Cardiac fibroblast (primary cell): ENCODE measurements around the gene DEFB128.
"Not testable (repeated sequence)": the region's sequence is repeated elsewhere in the genome, so short reads cannot be mapped to it uniquely, and the experiment has no call there.

Experiments used
- DNase-seq, 2 donors: peaks; one replicate each; pipeline versions ENCODE4 v3.0.0 to v3.0.0-alpha.2; 2010; ENCODE audit warnings: low read depth in 2 of 2
- H3K4me3 ChIP-seq, 2 donors: replicated peaks in 1 of 2; 1 replicate in 1 of 2; 2 replicates in 1 of 2; pipeline ENCODE4 v1.5.1; 2011; ENCODE audit warnings: low read depth in 2 of 2, low read length in 2 of 2, mild to moderate bottlenecking in 2 of 2, moderate library complexity in 1 of 2
- TF ChIP-seq, protein P1 (sequence below): IDR thresholded peaks from one replicate; pipeline ENCODE4 v1.5.1; 2011; ENCODE audit warnings: low read depth, mild to moderate bottlenecking, low read length, inconsistent platforms

Gene DEFB128

DNA sequence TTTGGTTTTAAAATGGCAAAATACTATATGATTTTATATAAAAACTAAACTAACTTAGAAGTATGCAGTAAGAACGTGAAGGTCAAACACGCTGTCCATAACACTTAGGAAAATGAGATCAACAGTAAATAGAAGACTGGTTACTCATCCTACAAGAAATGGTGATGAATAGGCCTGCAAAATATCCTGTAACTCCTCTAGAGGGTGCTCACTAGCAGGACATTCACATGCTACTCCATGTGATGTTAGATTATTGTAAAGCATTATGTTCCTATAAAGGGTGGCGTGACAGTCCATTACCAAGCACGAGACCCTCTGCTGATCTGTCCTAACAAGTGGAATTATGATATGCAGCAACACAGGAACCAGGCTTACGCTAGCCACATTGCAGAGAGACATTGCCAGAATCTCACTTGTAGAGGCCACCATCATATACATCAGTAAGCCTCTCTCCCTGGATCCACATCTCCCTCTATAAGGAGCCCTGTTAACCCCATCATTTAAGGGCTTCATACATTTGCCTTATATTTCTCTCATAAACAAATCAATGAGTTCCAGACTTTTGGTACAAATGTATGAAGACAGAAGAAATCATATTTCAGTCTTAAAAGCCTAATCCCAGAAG is 19.5 kb upstream of the DEFB128 start:
- peak; percentile 83 to 84 for DNase-seq
- no peak overlapping the region for H3K4me3 ChIP-seq
- TF ChIP-seq, protein P1, sequence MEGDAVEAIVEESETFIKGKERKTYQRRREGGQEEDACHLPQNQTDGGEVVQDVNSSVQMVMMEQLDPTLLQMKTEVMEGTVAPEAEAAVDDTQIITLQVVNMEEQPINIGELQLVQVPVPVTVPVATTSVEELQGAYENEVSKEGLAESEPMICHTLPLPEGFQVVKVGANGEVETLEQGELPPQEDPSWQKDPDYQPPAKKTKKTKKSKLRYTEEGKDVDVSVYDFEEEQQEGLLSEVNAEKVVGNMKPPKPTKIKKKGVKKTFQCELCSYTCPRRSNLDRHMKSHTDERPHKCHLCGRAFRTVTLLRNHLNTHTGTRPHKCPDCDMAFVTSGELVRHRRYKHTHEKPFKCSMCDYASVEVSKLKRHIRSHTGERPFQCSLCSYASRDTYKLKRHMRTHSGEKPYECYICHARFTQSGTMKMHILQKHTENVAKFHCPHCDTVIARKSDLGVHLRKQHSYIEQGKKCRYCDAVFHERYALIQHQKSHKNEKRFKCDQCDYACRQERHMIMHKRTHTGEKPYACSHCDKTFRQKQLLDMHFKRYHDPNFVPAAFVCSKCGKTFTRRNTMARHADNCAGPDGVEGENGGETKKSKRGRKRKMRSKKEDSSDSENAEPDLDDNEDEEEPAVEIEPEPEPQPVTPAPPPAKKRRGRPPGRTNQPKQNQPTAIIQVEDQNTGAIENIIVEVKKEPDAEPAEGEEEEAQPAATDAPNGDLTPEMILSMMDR, result peak; percentile 76

DNA sequence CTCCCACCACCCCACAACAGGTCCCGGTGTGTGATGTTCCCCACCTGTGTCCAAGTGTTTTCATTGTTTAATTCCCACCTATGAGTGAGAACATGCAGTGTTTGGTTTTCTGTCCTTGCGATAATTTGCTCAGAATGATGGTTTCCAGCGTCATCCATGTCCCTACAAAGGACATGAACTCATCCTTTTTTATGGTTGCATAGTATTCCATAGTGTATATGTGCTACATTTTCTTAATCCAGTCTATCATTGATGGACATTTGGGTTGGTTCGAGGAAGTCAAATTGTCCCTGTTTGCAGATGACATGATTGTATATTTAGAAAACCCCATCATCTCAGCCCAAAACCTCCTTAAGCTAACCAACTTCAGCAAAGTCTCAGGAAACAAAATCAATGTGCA is 14.1 kb upstream of the DEFB128 start:
- H3K4me3 ChIP-seq, DNase-seq: not testable (repeated sequence)

DNA sequence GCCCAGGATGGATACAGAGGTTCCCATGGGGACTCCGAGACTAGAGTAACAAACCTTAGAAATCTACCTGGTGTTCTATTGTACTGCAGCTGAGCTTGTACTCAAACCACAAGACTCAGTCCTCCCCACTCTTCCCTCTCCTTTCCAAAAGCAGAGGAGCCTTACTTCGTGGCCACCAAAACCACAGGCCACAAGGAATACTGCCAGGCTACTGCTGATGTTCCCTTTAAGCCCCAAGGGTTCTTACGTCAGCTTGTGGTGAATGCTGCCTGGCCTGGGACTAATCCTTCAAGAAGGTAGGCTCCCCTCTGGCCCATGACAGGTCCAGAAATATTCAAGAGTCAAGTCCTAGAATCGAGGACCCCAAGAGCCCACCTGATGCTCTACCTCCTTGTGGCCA is 10.5 kb upstream of the DEFB128 start:
- no peak overlapping the region for H3K4me3 ChIP-seq
- DNase-seq, result no peak
- TF ChIP-seq, protein P1, result no peak

DNA sequence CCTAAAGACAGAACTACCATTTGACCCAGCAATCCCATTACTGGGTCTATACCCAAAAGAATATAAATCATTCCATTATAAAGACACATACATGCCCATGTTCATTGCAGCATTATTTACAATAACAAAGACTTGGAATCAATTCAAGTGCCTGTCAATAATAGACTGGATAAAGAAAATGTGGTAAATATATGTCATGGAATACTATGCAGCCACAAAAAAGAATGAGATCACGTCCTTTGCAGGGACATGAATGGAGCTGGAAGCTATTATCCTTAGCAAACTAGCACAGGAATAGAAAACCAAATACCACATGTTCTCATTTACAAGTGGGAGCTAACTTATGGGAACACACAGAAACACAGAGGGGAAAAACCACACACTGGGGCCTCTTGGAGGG is 8.7 kb upstream of the DEFB128 start:
- TF ChIP-seq, protein P1, result no peak
- DNase-seq, result no peak
- no peak overlapping the region for H3K4me3 ChIP-seq

DNA sequence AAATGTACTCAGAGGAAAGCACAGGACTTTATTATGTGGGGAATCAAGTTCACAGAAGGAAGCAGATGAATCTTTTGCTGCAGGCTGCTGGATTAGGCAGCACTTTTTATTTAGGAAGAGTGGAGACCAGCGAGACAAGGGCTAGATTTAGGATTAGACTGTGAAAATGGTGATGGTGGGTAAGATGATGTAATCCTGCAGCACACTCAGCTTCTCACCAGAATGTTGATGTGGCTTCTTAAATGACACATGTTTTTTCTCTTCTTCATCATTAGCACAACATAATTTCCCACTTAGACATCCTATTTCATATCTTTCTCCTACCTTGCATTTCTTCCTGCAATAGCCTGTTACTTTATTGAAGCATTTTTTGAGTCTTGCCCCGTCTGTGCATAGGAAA is 1.8 kb downstream of the DEFB128 start:
- H3K4me3 ChIP-seq, result no peak overlapping the region
- TF ChIP-seq, protein P1, result no peak

DNA sequence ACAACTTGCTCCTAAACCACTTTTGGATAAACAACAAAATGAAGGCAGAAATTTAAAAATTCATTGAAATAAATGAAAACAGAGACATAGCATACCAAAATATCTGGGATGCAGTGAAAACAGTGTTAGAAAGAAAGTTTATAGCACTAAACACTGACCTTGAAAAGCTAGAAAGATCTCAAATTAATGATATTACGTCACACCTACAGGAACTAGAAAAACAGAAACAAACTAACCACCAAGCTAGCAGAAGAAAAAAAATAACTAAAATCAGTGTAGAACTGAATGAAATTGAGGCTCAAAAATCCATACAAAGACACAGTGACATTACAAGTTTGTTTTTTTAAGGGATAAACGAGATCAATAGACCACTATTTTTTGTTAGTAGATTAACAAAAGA is 5.2 kb downstream of the DEFB128 start:
- no peak for DNase-seq
- H3K4me3 ChIP-seq, result no peak overlapping the region
- TF ChIP-seq, protein P1, result no peak

More for the DNA sequence above, 1.8 kb downstream of the DEFB128 start:
- no peak for DNase-seq

DNA sequence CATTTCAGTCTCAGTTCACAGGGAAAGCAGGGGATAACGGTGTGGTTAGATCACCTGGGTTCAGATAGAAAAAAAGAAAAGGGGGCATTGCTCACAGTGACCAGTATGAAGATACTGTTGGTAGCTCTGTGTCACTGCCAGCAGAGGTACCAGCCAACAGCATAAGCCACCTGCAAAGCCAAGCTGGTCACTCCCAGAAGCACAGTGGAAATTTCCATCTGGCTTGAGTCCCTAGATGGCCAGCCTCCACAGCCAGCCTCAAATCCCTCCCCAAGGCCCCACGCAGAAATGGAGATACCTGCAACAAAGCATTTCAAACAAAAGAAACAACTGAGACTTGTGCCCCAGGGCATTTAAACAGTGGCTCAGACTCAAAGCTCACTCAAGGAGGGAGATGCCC is 20.6 kb downstream of the DEFB128 start:
- TF ChIP-seq, protein P1, result no peak
- no peak for DNase-seq
- H3K4me3 ChIP-seq, result no peak overlapping the region
